Large intestine (tissue), 3 donors: Measurements from ENCODE around the gene SEMA5A. TPM values are rescaled to one million over a fixed set of nuclear protein-coding genes. Genes with fewer than 3 reads are reported as not detected.
A peak's percentile ranks its signal among the peaks of the same experiment; 100 is the strongest.

ENCODE experiments used
- DNase-seq, 2 donors: peaks; one replicate each; pipeline versions ENCODE4 v3.0.0 to v3.0.0-alpha.2; 2013
- H3K27ac ChIP-seq: one replicate; pipeline ENCODE4 v1.5.1; 2013; ENCODE audit warnings: low read length
- H3K27me3 ChIP-seq: 2 replicates; pipeline ENCODE4 v1.6.1; 2013; ENCODE audit warnings: low read length; ENCODE audit not compliant: control insufficient read depth, insufficient read depth
- H3K36me3 ChIP-seq: 2 replicates; pipeline ENCODE4 v1.6.1; 2013; ENCODE audit warnings: low read length; ENCODE audit not compliant: control insufficient read depth, insufficient read depth
- H3K4me1 ChIP-seq: one replicate; pipeline ENCODE4 v1.6.1; 2013; ENCODE audit warnings: low read length; ENCODE audit not compliant: control insufficient read depth, insufficient read depth
- H3K4me3 ChIP-seq: one replicate; pipeline ENCODE4 v1.5.1; 2013; ENCODE audit warnings: low read length
- H3K9me3 ChIP-seq: one replicate; pipeline ENCODE4 v1.6.1; 2013; ENCODE audit warnings: mild to moderate bottlenecking, low read depth, low read length, moderate library complexity; ENCODE audit not compliant: control insufficient read depth
- WGBS: methylation state at CpG from one replicate; pipeline ENCODE4 v1.1.5; 2013; ENCODE audit warnings: low lambda C conversion rate; ENCODE audit not compliant: insufficient coverage; 5-methylcytosine and 5-hydroxymethylcytosine counted together
- polyA plus RNA-seq: library from polyadenylated mRNA; unstranded; fragments of 120-200 nt; gene quantifications from one replicate; pipeline ENCODE4 v1.2.1, GENCODE V29; 2013

SEMA5A gene
- polyA plus RNA-seq, 1 donor, result 11.9 TPM

- Histone ChIP-seq H3K27ac (no peak overlapping the region), H3K36me3 (no peaks in the 10 kb centered on the region), H3K27me3 (no peaks in the 10 kb centered on the region), H3K4me3 (no peak overlapping the region), H3K4me1 (no peaks in the 10 kb centered on the region), H3K9me3 (no peaks in the 10 kb centered on the region)
- DNase-seq, result peak; percentile 9 to 37
- WGBS, result 70% methylated on average over 2 of the region's 5 CpGs
These were observed 156.8 kb downstream of the SEMA5A start for GRCh38 chr5:9388941-9389674.

- no peaks in the 10 kb centered on the region for H3K9me3 ChIP-seq
- 100% methylated on average over 1 of the region's 3 CpGs for WGBS
- no peaks in the 10 kb centered on the region for H3K27me3 ChIP-seq
- DNase-seq, result no peak
- peaks cover under 1% of the 10 kb centered on the region for H3K4me1 ChIP-seq
- H3K27ac ChIP-seq, result no peak overlapping the region
- no peak overlapping the region for H3K4me3 ChIP-seq
- H3K36me3 ChIP-seq, result no peaks in the 10 kb centered on the region
These were observed 158.0 kb downstream of the SEMA5A start for GRCh38 chr5:9387879-9388278.

- WGBS, result 100% methylated on average over 2 of the region's 4 CpGs
- no peak for DNase-seq
- Histone ChIP-seq H3K36me3 (no peaks in the 10 kb centered on the region), H3K27me3 (no peaks in the 10 kb centered on the region), H3K4me1 (peaks cover 5% of the 10 kb centered on the region), H3K9me3 (no peaks in the 10 kb centered on the region), H3K27ac (no peak overlapping the region), H3K4me3 (no peak overlapping the region)
These were observed 158.9 kb downstream of the SEMA5A start for GRCh38 chr5:9386945-9387344.

DNA sequence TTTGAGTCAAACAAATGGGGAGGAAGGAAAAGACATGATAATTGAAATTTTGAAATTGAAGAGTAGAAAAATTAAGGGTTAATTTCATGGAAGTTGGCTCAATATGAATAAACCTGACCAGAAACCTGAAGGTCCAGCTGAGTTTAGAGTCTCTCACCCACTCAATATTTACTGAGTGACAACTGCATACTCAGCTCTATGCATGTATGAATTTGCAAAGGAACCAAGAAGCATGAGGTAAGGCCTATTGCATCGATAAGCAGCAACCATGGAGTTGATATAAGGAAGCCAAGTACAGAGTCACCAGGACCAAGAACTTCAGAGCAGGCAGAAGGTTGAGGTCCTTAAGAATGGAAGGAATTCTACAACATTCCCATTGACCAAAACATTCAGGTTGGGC is 163.4 kb downstream of the SEMA5A start:
- no peaks in the 10 kb centered on the region for H3K27me3 ChIP-seq
- no peaks in the 10 kb centered on the region for H3K9me3 ChIP-seq
- peak overlapping the region; percentile 35 for H3K27ac ChIP-seq
- H3K4me3 ChIP-seq, result no peak overlapping the region
- no peak for DNase-seq
- peaks cover 5% of the 10 kb centered on the region for H3K4me1 ChIP-seq
- WGBS, result 71% methylated on average over 1 of the region's 1 CpG
- no peaks in the 10 kb centered on the region for H3K36me3 ChIP-seq

DNA sequence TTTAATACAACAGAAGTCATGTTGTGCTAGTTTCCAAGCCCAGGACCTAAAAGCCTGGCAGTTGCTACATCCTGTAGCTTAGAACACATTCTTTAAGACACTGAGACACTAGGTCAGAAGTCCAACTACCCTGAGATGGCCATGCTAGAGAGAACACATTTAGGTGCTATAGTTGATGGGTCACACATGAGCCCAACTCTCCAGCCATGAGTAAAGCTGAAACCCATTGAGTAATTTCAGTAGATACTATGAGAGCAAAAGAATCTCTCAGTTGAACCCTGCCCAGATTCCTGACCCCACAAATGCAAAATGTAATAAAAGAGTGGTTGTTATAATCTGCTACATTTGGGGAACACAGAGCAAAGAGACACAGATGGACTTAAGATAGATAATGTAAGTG is 164.4 kb downstream of the SEMA5A start:
- no peaks in the 10 kb centered on the region for H3K36me3 ChIP-seq
- H3K27me3 ChIP-seq, result no peaks in the 10 kb centered on the region
- no peak for DNase-seq
- H3K27ac ChIP-seq, result no peak overlapping the region
- H3K9me3 ChIP-seq, result no peaks in the 10 kb centered on the region
- H3K4me1 ChIP-seq, result peaks cover 5% of the 10 kb centered on the region
- H3K4me3 ChIP-seq, result no peak overlapping the region

GRCh38 chr5:9380109-9380508 is 165.8 kb downstream of the SEMA5A start:
- no peaks in the 10 kb centered on the region for H3K27me3 ChIP-seq
- no peak for DNase-seq
- H3K36me3 ChIP-seq, result no peaks in the 10 kb centered on the region
- H3K4me1 ChIP-seq, result peaks cover 5% of the 10 kb centered on the region
- no peak overlapping the region for H3K4me3 ChIP-seq
- H3K9me3 ChIP-seq, result no peaks in the 10 kb centered on the region
- WGBS, result no CpG with 5 or more reads among the region's 7 CpGs
- no peak overlapping the region for H3K27ac ChIP-seq

GRCh38 chr5:9376363-9377117 is 169.3 kb downstream of the SEMA5A start:
- Histone ChIP-seq H3K4me1 (no peaks in the 10 kb centered on the region), H3K36me3 (peaks cover 3% of the 10 kb centered on the region), H3K4me3 (no peak overlapping the region), H3K27me3 (no peaks in the 10 kb centered on the region), H3K9me3 (no peaks in the 10 kb centered on the region), H3K27ac (no peak overlapping the region)
- 100% methylated on average over 2 of the region's 9 CpGs for WGBS
- DNase-seq, result no peak

DNA sequence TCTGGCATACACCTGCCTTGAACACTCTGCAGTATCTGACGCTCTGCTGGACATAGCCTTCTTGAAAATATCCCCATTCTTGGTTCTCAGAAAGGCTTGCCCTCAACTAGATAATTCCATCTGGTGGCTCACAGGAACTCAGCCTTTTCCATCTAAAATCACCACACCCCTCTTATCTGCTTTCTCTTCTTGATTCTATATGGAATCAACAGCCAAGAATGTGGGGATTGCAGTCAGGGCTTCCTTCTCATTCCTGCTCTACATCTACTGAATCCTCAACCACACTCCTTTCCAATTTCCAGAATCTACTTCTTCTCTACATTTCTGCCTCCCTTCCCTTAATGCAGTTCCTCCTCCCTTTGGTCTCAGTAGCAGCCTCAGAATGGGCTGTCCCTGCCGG is 170.1 kb downstream of the SEMA5A start:
- WGBS, result 86% methylated on average over 1 of the region's 2 CpGs

DNA sequence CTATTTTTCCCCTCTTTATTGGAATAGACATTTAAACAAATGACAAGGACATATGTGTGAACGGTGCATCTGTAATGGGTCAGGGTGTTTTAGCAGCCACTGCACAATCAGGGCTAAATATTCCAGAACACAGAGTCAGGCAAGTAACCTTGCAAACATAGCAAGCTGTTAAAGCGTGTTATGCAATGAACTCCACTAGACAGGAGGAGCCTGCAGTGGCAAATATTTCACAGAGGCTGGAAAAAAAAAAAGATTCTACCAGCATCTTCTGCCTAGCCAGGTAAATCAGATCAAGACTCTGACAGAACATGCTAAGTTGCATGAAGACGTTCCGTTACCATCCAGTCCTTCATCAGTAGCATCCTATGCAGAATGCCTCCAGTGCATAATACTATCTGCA is 171.8 kb downstream of the SEMA5A start:
- 92% methylated on average over 2 of the region's 4 CpGs for WGBS

More for the DNA sequence above, 170.1 kb downstream of the SEMA5A start:
- Histone ChIP-seq H3K36me3 (peaks cover 3% of the 10 kb centered on the region), H3K4me1 (no peaks in the 10 kb centered on the region), H3K4me3 (no peak overlapping the region), H3K27me3 (no peaks in the 10 kb centered on the region), H3K27ac (no peak overlapping the region), H3K9me3 (no peaks in the 10 kb centered on the region)
- DNase-seq, result no peak

GRCh38 chr5:9373571-9373970 is 172.3 kb downstream of the SEMA5A start:
- Histone ChIP-seq H3K4me3 (no peak overlapping the region), H3K36me3 (peaks cover 3% of the 10 kb centered on the region), H3K27me3 (no peaks in the 10 kb centered on the region), H3K4me1 (no peaks in the 10 kb centered on the region), H3K27ac (no peak overlapping the region), H3K9me3 (no peaks in the 10 kb centered on the region)
- no CpG with 5 or more reads among the region's 2 CpGs for WGBS
- DNase-seq, result no peak

More for the DNA sequence above, 171.8 kb downstream of the SEMA5A start:
- Histone ChIP-seq H3K27ac (no peak overlapping the region), H3K36me3 (peaks cover 3% of the 10 kb centered on the region), H3K4me1 (no peaks in the 10 kb centered on the region), H3K9me3 (no peaks in the 10 kb centered on the region), H3K27me3 (no peaks in the 10 kb centered on the region), H3K4me3 (no peak overlapping the region)
- no peak for DNase-seq
